D721Med (cell line): ENCODE data around the gene TMPRSS11A.

Source experiments
- DNase-seq: peaks from one replicate; pipeline ENCODE4 v3.0.0; 2011; ENCODE audit warnings: low spot score; ENCODE audit not compliant: insufficient read length
- FAIRE-seq: peaks from 2 replicates; lab custom pipeline; 2011; peaks lifted over from hg19 to GRCh38; lab: Jason Lieb, UNC
- CTCF ChIP-seq: IDR thresholded peaks from 2 replicates; pipeline ENCODE4 v1.5.1; 2012; ENCODE audit warnings: mild to moderate bottlenecking, control low read depth; ENCODE audit not compliant: insufficient read depth; ENCODE audit errors: missing control alignments

Gene TMPRSS11A

GRCh38 chr4:67963356-67963755, at the start of gene TMPRSS11A:
TMPRSS11A (minus strand) TSS chr4:67963493; CDS start chr4:67963393, 100 bp downstream.
- no peak for DNase-seq
- TF ChIP-seq CTCF, result no peak
- FAIRE-seq, result no peak

- no peak for FAIRE-seq
- TF ChIP-seq CTCF, result no peak
- DNase-seq, result no peak
Observed at GRCh38 chr4:68011684-68012083, 48.4 kb upstream of the TMPRSS11A start.

- DNase-seq (no peak), FAIRE-seq (no peak)
- no peak for TF ChIP-seq CTCF
Observed at GRCh38 chr4:68002906-68003305, 39.6 kb upstream of the TMPRSS11A start.

- no peak for TF ChIP-seq CTCF
- no peak for DNase-seq
Observed at GRCh38 chr4:67996127-67996526, 32.8 kb upstream of the TMPRSS11A start.

GRCh38 chr4:67988991-67989390, 25.7 kb upstream of the TMPRSS11A start:
- FAIRE-seq, result no peak
- TF ChIP-seq CTCF, result no peak
- no peak for DNase-seq

More at GRCh38 chr4:67996127-67996526, 32.8 kb upstream of the TMPRSS11A start:
- no peak for FAIRE-seq

- no peak for FAIRE-seq
- DNase-seq, result no peak
- no peak for TF ChIP-seq CTCF
Observed at GRCh38 chr4:67983333-67983732, 20.0 kb upstream of the TMPRSS11A start.

GRCh38 chr4:67980512-67980911, 17.2 kb upstream of the TMPRSS11A start:
- no peak for FAIRE-seq
- no peak for DNase-seq
- no peak for TF ChIP-seq CTCF
